ENCODE data around the gene ITGA8.
"Not testable (repeated sequence)": the region's sequence is repeated elsewhere in the genome, so short reads cannot be mapped to it uniquely, and the experiment has no call there.

Gene ITGA8

GRCh38 chr10:15494850-15495506 lies 224.7 kb downstream of the ITGA8 start:
- DNase-seq (ENCODE audit: low spot score), result no peak

- no peak for DNase-seq (ENCODE audit: low spot score)
Measured at GRCh38 chr10:15491856-15492642, 227.7 kb downstream of the ITGA8 start.

GRCh38 chr10:15489431-15489830 lies 230.3 kb downstream of the ITGA8 start:
- DNase-seq (ENCODE audit: low spot score), result no peak

GRCh38 chr10:15487376-15487775 lies 232.3 kb downstream of the ITGA8 start:
- no peak for DNase-seq (ENCODE audit: low spot score)

GRCh38 chr10:15486404-15486803 lies 233.3 kb downstream of the ITGA8 start:
- no peak for DNase-seq (ENCODE audit: low spot score)

- no peak for DNase-seq (ENCODE audit: low spot score)
Measured at GRCh38 chr10:15485684-15486316, 233.9 kb downstream of the ITGA8 start.

- DNase-seq (ENCODE audit: low spot score), result no peak
Measured at GRCh38 chr10:15485027-15485426, 234.7 kb downstream of the ITGA8 start.

- DNase-seq (ENCODE audit: low spot score), result no peak
Measured at GRCh38 chr10:15484128-15484527, 235.6 kb downstream of the ITGA8 start.

GRCh38 chr10:15483215-15484075 lies 236.3 kb downstream of the ITGA8 start:
- no peak for DNase-seq (ENCODE audit: low spot score)

GRCh38 chr10:15482156-15482555 lies 237.6 kb downstream of the ITGA8 start:
- DNase-seq (ENCODE audit: low spot score), result no peak

GRCh38 chr10:15478950-15479349 lies 240.8 kb downstream of the ITGA8 start:
- DNase-seq (ENCODE audit: low spot score), result no peak

- DNase-seq (ENCODE audit: low spot score), result no peak
Measured at GRCh38 chr10:15478429-15478828, 241.3 kb downstream of the ITGA8 start.

GRCh38 chr10:15476337-15476736 lies 243.4 kb downstream of the ITGA8 start:
- DNase-seq (ENCODE audit: low spot score), result no peak

GRCh38 chr10:15475439-15475838 lies 244.3 kb downstream of the ITGA8 start:
- DNase-seq (ENCODE audit: low spot score), result not testable (repeated sequence)

GRCh38 chr10:15474671-15475070 lies 245.1 kb downstream of the ITGA8 start:
- DNase-seq (ENCODE audit: low spot score), result no peak

- no peak for DNase-seq (ENCODE audit: low spot score)
Measured at GRCh38 chr10:15473396-15473767, 246.3 kb downstream of the ITGA8 start.

GRCh38 chr10:15472431-15473395 lies 247.0 kb downstream of the ITGA8 start:
- DNase-seq (ENCODE audit: low spot score), result no peak

GRCh38 chr10:15472008-15472407 lies 247.7 kb downstream of the ITGA8 start:
- DNase-seq (ENCODE audit: low spot score), result no peak

- no peak for DNase-seq (ENCODE audit: low spot score)
Measured at GRCh38 chr10:15469111-15469510, 250.6 kb downstream of the ITGA8 start.

GRCh38 chr10:15464381-15464780 lies 255.3 kb downstream of the ITGA8 start:
- no peak for DNase-seq (ENCODE audit: low spot score)
